GM12878 (cell line): ENCODE measurements around the gene FAM229A.
"Not testable (repeated sequence)": the region's sequence is repeated elsewhere in the genome, so short reads cannot be mapped to it uniquely, and the experiment has no call there.

ENCODE experiments used
- CBFB ChIP-seq: IDR thresholded peaks from 2 replicates; pipeline ENCODE4 v1.6.1; 2016; ENCODE audit warnings: antibody characterized with exemption, low read depth
- CHD2 ChIP-seq: IDR thresholded peaks from 2 replicates; pipeline ENCODE4 v1.6.1; 2011; ENCODE audit warnings: low read depth, low read length, improper control_type of control experiment, borderline replicate concordance
- CTCF ChIP-seq, 3 experiments: IDR thresholded peaks in 2 of 3; conservative IDR thresholded peaks in 1 of 3; 2 replicates each; pipeline ENCODE4 v1.5.1; 2011; ENCODE audit warnings: low read depth in 3 of 3, low read length in 3 of 3, mild to moderate bottlenecking in 3 of 3, control low read depth in 2 of 3, moderate library complexity in 2 of 3, inconsistent platforms in 1 of 3, mixed read lengths in 1 of 3; ENCODE audit not compliant: control insufficient read depth in 2 of 3, insufficient read depth in 1 of 3; ENCODE audit errors: extremely low read depth in 1 of 3
- EP300 ChIP-seq, 2 experiments: fragments of 150-350 bp in 1 of 2; IDR thresholded peaks; 2 replicates each; pipeline ENCODE4 v1.6.1; 2011 to 2012; ENCODE audit warnings: low read depth in 2 of 2, low read length in 2 of 2, borderline replicate concordance in 1 of 2, improper control_type of control experiment in 1 of 2, inconsistent platforms in 1 of 2; ENCODE audit not compliant: control insufficient read depth in 1 of 2
- EZH2 ChIP-seq: IDR thresholded peaks from 2 replicates; pipeline ENCODE4 v1.6.1; 2012; ENCODE audit warnings: low read depth, mild to moderate bottlenecking, control low read depth, inconsistent platforms, low read length, borderline replicate concordance; ENCODE audit not compliant: control insufficient read depth
- FOXM1 ChIP-seq: IDR thresholded peaks from 2 replicates; pipeline ENCODE4 v1.6.1; 2012; ENCODE audit warnings: low read depth, mild to moderate bottlenecking, inconsistent platforms, low read length, moderate library complexity
- HDAC6 ChIP-seq: fragments of 200-600 bp; sonication (generic); IDR thresholded peaks from one replicate; pipeline ENCODE4 v1.8.0; 2017; ENCODE audit warnings: antibody characterized with exemption; ENCODE audit not compliant: unreplicated experiment
- POLR2A ChIP-seq: IDR thresholded peaks from 2 replicates; pipeline ENCODE4 v1.6.1; 2011; ENCODE audit warnings: low read depth, mild to moderate bottlenecking, low read length
- POLR2AphosphoS5 ChIP-seq: IDR thresholded peaks from 2 replicates; pipeline ENCODE4 v1.6.1; 2011; ENCODE audit warnings: mild to moderate bottlenecking, low read length, inconsistent platforms
- SP1 ChIP-seq: IDR thresholded peaks from one replicate; pipeline ENCODE4 v1.6.1; 2011; ENCODE audit warnings: low read depth, low read length
- SPI1 ChIP-seq: IDR thresholded peaks from 2 replicates; pipeline ENCODE4 v1.6.1; 2011; ENCODE audit warnings: low read depth, mild to moderate bottlenecking, low read length, moderate library complexity, borderline replicate concordance; ENCODE audit not compliant: insufficient read depth
- TAF1 ChIP-seq: IDR thresholded peaks from 2 replicates; pipeline ENCODE4 v1.6.1; 2011; ENCODE audit warnings: mild to moderate bottlenecking, low read depth, low read length, borderline replicate concordance
- USF2 ChIP-seq: IDR thresholded peaks from 2 replicates; pipeline ENCODE4 v1.6.1; 2011; ENCODE audit warnings: low read depth, low read length, improper control_type of control experiment, borderline replicate concordance
- ZZZ3 ChIP-seq: IDR thresholded peaks from 2 replicates; pipeline ENCODE4 v1.6.1; 2011; ENCODE audit warnings: low read depth; ENCODE audit not compliant: control insufficient read depth, insufficient read length

- not testable (repeated sequence) for TF ChIP-seq POLR2A; CTCF (IDR thresholded peaks at IDR 0.05 in 2 of 3, conservative IDR thresholded peaks at IDR 0.05 in 1 of 3; ENCODE audit: control insufficient read depth in 2 of 3, extremely low read depth in 1 of 3, insufficient read depth in 1 of 3, low read depth in 3 of 3, low read length in 3 of 3); POLR2AphosphoS5; FOXM1; EZH2; SP1; CBFB; CHD2; SPI1; EP300 (IDR thresholded peaks at IDR 0.05; ENCODE audit: borderline replicate concordance in 1 of 2, control insufficient read depth in 1 of 2, low read depth in 2 of 2, low read length in 2 of 2); USF2; TAF1; HDAC6; ZZZ3
Observed at GRCh38 chr1:32355778-32356177, 6.5 kb downstream of the FAM229A start.
